Activated T-cell treated with anti-CD3 and anti-CD28 coated beads, Interleukin-2, amount 50 U/mL, for 1 hour (primary cell): ENCODE results near the gene GAD1.

Experiments used
- DNase-seq: peaks from one replicate; pipeline ENCODE4 v3.0.0-alpha.2; 2020

Gene GAD1

DNA sequence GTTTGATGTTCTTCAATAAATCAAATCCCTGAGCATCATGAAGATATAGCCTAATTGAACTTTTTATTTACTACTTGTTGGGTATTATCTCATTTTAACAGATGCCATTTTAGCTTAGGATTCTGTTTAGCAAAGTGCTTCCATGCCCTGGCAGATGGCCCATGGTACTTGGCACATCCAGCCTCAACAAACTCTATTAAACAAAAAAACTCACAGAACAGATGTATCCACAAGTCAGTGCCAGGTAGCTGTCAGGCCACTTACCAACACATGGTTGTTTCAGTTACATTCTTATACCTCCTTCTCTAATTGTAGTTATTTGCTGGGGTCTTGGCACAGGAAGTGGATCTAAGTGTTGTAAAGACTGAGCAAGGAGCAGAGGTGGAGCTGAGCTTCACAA, 29.6 kb downstream of the GAD1 start:
- DNase-seq = no peak

DNA sequence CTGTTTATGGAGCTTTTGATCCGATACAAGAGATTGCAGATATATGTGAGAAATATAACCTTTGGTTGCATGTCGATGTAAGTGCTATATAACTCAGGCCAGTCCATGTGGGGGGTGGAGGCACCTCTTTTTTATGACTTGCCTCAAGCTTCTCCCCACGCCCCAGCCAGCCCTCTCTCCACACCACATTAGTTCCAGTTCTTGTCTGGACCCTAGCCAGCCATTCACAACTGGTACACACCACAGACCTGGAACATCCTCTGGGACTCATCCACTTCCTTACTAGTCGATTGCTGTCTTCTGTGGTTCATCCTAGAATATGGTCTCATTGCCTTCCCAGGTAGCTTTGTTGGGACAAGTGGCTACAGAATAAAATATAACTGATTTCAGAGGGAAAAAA, 31.0 kb downstream of the GAD1 start:
- no peak for DNase-seq

DNA sequence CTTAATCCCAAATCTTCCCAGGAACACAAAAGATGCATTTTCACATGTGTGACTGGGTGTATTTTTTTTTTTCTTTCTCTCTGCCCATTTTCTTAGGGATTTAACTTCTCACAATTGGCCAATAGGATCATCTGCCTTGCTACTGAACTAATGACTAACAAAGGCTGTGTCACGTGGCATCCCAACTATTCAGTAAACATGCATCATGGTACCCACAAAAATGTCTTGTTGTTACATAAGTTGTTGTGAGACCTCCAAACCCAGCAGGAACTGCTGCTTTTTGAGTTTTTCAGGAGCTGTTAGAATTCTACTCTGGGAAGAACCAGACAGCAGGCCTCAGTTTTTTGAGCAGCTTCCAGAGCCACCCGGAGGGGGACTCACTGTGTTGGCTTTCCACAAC, 31.9 kb downstream of the GAD1 start:
- no peak for DNase-seq

DNA sequence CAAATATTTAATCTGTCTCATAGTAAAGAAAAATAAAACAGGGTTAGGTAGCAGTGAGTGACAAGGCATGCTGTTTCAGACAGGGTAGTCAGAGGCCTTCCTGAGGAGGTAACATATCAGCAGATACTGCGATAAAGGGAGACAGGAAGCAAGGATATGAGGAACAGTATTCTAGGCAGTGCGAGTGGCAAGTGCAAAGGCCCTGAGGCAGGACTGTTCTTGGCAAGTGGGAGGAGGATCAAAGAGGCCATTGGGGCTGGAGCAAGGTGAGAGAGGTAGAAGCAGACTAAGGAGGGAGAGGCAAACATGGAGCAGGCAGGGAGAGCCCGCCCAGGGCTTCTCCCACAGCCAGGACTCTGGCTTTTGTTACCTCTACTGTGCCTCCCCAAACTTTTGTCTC, 33.6 kb downstream of the GAD1 start:
- no peak for DNase-seq

DNA sequence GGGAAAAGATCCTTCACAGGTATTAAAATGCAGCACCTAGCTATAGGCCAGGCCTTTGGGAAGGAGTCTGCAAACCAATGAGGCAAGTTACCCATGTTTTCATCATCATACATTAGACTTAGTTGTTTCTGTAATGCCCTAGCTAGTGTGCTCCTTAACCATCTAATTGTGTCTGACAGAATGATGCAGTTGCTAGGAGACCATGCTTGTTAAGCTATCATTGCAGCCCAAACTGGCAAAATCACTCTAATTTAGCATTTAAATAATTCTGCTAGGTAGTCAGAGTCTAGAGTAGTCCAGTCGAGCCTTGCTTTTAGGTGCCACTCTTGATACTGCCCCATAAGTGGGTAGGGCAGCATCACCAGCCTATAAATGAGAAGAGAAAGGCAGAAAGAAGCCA, 34.9 kb downstream of the GAD1 start:
- no peak for DNase-seq

DNA sequence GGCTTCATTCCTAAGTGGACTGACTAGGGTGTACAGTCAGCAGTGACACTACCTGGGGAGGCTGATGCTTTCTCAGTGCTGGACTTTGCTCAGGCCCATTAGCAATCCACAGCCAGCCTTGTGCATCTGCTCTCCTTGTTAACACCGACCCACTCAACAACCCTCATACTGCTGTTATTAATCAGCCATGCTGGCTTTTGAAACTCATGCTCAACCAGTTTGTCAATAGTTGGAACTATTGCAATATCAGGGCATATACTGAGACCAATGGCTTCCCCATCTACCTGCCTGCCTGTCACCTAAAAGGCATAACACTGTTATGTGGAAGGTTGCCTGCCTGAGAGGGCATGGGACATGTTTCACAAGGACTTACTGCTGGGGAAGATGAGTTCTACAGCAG, 39.4 kb downstream of the GAD1 start:
- no peak for DNase-seq

DNA sequence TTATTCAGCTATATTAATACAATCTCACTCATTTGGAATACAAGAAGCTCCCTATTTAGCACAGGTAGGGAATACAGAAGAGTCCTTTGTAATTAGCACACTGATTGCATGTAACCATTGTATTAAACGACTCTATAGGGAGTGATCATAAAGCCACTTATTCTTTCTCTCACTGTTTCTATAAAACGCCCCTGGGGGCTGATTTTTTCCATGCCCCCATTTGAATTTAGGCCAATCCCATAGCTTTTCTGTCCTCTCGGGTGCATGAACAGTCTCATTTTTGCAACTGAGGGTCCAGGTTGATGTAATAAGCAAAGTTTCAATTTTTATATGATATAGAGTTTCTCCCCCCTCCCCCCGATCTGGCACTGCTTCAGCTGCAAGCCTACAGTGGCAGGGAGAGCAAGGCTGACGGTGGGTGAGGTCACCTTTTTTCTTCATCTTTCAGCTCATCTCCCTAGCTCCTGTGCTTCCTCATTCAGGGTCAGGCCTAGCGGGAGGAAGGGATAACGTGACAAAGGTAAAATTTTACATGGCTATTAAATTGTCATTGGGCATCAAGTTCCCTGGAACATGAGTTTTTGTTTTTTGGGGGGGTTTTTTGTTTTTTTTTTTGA, 45.7 kb downstream of the GAD1 start:
- no peak for DNase-seq

DNA sequence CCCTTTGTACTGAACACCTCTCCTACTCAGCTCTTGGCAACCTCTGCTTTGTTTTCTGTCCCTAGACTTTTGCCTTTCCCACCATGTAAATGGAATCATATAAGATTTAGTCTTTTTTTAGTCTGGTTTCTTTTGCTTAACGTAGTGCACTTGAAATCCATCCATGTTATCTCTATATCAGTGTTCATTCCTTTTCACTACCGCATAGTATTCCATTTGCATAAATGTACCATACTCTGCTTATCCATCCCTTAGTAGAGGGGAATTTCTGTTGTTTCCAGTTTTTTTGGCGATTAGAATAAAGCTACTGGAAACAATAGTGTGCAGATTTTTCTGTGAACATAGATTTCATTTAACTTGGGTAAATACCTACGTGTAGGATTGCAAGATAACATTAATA, 46.4 kb downstream of the GAD1 start:
- no peak for DNase-seq

DNA sequence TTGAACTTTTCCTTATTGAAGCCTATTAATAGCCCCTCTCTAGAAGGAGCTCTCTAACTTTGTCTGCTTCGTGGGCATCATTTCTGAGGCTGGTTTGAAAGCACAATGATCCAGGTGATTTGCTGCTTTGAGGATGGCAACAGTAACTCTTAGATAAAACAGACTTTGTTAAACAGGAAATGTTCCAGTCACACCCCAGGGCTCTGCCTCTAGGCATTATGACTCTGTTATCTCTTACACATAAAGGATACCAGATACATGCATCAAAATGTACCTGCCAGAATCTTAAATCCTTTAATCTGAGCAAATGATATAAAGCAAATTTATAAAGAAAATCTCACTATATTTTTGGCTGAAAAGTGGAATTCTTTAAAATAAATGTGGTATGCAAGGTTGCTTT, 52.3 kb downstream of the GAD1 start:
- DNase-seq = no peak

DNA sequence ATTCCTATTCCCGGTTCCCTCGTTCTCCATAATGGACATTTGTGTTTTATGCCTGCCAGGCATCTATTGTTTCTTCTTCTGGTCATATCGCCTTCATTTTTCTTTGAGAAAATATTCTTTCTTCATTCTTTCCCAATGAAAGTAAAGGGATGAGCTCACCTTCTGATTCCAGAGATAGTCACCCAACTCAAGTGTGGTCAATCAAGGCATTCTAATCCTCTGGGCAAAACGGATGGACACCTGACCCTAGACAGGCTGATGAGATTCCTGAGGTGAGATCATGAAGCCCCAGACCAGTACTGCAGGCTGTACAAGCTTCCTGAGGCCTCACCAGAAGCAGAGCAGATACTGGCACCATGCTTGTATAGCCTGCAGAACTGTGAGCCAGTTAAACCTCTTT, 52.8 kb downstream of the GAD1 start:
- DNase-seq = no peak

DNA sequence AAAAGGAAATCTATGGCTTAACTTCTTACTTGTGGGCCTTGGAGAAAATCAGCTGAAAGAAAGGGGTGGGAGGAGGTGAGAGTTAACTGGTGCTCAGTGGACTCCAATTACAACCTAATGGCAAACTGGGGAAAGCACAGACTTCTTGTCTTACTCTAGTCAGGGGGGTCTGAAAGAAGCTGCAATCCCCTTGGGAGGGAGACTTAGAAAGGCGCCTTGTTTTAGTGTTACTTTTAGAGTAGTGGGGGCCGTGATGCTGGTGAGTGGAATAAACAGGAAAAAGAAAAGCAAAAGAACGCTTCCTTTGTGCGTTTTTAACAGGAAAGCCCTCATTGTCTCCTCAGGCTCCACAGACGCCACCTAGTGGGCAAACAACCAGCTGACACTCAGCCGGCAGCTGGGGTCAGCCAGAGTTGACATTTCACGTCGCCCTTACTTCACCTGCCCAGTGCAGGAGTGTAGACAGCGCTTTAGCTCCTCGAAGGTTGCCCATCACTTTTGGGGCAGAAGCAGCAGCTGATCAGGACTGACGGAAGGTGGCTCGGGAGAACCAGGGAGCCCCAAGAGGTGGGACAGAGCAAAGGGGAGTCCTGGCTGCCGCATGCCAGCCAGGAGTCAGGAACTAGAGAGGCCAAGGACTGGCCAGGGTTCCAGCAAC, 56.5 kb downstream of the GAD1 start:
- peak; percentile 73 for DNase-seq

DNA sequence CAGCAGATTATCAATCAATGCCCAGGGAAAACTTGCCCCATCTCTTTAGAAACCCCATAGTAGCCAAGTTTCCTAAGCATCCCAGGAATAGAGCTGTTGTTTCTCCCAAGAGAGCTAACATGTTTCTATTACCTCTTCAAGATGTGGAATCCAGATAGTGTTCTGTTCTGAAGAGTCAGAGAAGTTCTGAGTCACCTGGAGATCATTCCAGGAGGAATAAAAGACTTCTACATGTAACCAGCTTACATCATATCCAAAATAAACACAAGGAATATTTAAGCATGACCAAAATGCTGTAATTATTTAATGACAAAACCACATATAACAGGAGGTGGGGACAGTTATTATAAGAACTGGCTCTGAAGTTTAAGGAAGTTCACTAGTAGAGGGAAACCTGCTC, 61.4 kb downstream of the GAD1 start:
- no peak for DNase-seq

DNA sequence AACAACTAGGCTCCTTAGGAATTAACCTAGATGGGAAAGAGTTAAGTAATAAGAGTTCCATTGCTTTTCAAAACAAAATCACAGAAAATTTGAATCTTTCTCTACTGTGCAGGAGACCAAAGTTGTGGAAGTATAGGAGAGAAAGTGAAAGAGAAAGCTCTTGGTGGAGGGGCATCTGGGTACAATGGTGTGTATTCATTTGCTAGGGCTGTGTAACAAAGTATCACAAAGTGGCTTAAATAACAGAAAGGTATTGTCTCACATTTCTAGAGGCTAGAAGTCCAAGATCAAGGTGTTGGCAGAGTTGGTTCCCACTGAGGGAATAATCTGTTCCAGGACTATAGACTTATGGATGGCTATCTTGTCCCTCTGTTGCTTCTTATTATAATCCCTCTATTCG, 61.8 kb downstream of the GAD1 start:
- DNase-seq = no peak

DNA sequence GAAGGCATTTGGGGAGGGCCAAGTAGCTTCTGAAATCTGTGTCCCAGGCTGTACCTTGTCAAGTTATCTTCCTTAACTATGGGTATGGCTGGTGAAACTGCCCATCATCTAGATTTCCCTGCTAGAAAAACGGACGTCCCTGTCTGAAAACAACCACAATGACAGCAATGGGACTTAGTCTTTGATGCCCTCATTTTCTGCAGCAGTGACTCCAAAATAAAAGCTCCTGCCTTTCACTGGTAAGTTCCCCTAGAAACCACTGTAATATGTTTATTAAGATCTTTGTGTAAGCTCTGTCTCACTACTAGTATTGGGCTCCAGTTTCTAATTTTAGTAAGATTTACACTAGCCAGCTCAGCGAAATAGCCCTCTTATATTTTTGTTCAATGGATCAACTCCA, 65.2 kb downstream of the GAD1 start:
- no peak for DNase-seq

DNA sequence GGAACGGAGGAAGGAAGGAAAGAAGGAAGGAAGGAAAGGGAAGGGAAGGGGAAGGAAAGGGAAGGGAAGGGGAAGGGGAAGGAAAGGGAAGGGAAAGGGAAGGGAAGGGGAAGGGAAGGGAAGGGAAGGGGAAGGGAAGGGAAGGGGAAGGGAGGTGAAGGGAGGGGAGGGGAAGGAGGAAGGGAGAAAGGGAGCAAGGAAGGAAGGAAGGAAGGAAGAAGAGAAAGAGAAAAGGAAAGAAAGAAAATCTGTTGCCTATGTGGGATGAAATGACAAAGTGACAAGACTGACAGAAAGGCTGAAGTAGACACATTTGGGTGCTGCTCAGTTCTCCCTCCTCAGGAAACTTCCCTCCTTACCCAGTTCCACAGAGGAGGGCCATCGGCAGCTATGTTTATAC, 66.1 kb downstream of the GAD1 start:
- DNase-seq = no peak

DNA sequence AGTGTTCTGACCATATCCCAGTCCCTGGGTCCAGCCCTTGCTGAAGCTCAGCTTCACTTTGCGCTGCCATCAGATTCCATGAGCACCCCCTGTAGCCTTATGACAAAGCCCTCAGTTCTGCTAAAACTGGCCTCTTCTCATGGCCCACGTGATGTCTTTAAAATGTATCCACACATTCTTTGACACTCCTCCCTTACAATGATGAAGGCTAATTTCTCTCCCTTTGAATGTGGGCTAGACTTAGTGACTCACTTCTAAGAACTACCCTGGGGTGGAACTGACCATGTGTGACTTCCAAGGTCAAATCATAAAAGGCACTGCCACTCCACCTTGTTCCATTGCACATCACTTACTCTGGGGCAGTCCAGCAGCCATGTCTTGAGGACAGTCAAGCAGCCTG, 67.0 kb downstream of the GAD1 start:
- no peak for DNase-seq

DNA sequence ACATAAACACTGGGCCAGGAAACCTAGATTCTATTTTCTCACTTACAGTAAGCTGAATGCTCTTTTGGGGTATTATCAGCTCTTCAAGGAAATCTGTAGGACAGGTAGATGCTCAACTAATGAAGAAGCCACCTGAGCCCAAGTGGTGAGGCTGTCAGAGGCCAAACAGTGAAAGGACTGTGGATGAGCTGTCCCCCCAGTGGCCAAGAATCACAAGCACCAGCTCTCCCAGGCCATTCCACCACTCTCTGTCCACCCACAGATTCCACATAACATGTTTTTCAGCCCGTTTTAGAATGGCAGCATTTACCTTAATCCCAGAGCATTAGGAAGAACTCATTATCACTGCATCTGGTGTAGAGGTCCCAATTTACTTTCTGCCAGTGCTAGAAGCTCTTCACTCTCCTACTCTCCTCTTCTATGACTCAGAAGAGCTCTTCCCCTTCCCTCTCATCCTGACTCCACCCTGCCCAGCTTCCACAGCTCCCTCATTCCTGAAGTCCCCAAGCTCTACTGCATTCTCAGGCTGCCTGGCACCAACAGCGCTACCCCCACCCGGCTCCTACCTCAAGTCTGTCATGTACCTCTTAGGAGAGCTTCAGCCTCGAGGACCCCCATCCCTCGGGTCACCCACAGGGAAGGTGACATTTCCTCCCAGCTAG, 68.6 kb downstream of the GAD1 start:
- no peak for DNase-seq

DNA sequence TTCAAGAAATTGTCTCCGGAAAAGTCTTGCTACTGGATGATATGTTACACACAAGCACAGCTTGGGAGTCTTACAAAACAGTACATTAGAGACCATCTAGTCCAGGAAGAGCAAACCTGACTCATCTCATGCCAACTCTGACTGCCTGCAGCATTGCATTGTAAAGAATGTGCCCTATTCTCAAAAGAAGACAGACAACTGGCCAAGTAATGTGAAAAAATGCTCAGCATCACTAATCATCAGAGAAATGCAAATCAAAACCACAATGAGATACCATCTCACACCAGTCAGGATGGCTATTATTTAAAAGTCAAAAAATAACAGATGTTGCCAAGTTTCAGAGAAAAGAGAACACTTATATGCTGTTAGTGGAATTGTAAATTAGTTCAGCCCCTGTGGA, 69.7 kb downstream of the GAD1 start:
- DNase-seq = no peak

DNA sequence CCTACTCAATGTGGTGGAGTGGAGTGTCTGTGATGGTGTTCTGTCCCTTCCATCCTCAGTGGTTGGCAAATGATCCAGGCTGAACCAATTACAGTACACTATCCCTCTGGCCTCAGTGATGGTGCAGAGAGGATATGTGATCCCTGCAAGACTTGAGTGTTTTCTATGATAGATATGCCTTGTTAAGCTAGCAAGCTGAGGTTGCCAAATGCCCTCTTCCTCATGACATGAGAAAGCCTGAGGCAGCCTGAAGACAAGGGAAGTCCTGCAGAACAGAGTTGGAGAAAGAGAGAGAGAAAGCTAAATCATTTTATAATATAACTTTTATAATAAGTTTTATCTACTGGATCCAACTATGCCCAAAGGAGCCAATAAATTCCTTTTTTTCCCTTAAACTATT, 70.8 kb downstream of the GAD1 start:
- no peak for DNase-seq

DNA sequence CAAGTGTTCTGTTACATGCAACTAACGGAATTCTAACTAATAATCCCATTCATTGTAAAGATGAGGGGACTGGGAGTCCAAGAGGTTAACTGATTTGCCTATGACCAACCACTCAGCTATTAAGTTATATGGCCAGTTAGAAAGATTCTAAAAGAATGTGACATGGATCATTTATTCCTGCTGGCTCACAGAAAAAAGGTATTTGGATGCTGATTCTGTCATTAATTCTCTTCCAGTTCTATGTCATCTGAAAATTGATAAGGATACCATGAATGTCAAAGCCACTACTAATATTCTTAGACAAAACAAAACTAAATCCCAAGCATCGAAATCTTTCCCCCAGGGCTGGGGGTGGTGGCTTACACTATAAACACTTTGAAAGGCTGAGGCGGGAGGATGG, 71.2 kb downstream of the GAD1 start:
- DNase-seq = no peak

DNA sequence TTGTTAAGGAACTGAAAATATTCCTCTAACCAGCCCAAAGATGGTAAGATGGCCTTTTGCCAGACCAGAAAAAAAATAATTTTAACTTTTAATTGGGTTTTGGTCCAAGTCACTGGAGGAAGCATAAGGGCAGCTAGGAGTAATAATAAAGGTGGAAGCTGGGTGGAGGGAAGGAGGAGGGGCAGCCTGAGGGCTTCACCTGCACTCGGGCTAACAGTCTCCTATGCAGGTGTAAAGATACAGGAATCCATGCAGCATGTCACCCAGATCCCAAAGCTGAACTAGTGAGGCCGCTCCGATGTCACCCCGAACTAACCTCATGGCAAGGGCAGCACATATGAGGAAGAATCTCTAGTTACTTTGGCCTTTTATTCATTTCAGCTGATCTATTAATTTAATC, 75.2 kb downstream of the GAD1 start:
- DNase-seq = no peak

DNA sequence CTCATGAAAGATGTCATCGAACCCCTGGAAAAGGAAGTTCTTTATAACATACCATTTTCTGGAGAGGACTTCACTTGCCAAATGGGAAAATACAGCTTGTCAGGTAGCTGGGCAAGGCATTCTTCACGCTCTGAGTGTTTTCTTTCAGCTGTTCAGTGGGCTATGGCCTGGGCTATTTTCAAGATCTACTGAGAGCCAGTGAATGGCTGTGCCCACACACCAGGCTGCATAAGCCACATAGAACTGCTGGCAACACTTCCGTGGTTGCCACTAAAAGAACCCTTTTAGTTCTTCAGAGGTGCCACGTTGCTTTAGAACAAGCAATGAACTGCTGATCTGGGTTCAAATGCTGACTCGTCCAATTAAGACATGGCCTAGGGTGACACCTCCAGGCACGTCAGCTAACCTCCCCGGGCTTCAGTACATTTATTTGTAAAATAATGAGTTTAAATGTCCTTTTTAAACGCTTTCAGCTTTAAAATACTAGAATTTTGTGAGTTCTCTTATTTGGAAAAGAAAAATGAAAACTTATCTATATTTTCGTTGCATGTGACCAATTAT, 75.8 kb downstream of the GAD1 start:
- no peak for DNase-seq

DNA sequence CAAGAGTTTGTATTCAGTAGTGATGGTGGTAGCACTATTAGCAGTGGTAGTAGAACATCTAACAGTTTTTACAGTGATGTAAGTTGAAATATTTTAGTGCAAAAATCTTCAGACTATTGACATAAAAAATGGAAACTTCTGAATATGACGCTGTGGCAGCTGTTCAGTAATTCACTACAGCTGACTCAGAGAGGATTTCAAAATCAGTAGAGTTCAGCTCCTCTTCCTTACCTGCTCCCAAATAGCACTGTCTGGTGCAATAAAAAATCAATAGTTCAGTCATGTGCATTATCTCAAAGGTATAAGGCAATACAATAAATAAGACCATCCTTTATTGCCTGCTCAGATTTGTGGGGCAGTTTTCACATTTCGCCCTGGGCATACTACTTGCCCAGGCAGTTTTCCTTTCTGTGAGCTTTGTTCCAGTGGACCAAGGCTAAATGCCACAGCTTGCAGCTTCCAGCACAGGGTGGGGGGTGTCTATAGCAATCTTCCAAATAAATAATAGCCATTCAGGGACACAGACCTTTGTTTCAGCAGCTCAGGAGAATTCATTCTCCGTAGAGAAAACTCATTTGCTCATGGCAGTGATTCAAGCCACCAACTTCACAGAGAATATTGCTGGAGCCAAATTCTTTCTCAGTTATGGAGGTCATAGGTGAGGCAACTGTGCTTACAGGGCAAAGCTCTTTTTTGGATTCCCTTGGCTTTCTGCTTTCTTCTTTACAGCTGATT, 78.5 kb downstream of the GAD1 start:
- no peak for DNase-seq

DNA sequence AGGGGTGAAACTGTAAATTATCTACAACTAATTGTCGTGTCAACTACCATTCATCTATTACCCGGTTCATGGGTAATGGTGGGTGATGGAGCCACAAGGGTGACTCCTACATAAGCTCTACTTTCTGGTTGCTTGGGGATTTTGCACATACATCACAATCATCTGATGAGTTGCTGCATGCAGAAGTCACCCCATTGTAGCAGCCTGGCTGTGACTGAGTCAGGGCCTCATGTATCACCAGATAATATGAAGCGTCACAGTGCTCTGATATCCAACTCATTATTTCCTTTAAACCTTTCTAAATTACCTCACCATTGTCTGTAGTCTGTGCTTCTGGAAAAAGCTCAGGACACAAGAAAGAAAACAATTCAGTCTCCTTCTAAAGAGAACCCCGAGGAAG, 79.9 kb downstream of the GAD1 start:
- no peak for DNase-seq
